ENCODE measurements around the gene EID2B.

The EID2B gene

GRCh38 chr19:39499932-39500331 is 32.7 kb downstream of the EID2B start:
- no peak for DNase-seq (ENCODE audit: low read depth in 1 of 2, low spot score in 1 of 2)

GRCh38 chr19:39498798-39499642 is 33.6 kb downstream of the EID2B start, which contains the start of gene DLL3:
Gene DLL3 (plus strand): TSS chr19:39498947. CDS start chr19:39498975, 28 bp downstream.
- DNase-seq (ENCODE audit: low read depth in 1 of 2, low spot score in 1 of 2), result no peak

GRCh38 chr19:39497996-39498797 is 34.5 kb downstream of the EID2B start:
- DNase-seq (ENCODE audit: low read depth in 1 of 2, low spot score in 1 of 2), result no peak

- no peak for DNase-seq (ENCODE audit: low read depth in 1 of 2, low spot score in 1 of 2)
These were observed 35.0 kb downstream of the EID2B start for GRCh38 chr19:39497701-39497995.

- DNase-seq (ENCODE audit: low read depth in 1 of 2, low spot score in 1 of 2), result no peak
These were observed 36.6 kb downstream of the EID2B start for GRCh38 chr19:39496063-39496462.

GRCh38 chr19:39494661-39495060 is 38.0 kb downstream of the EID2B start:
- no peak for DNase-seq (ENCODE audit: low read depth in 1 of 2, low spot score in 1 of 2)

GRCh38 chr19:39492788-39493187 is 39.9 kb downstream of the EID2B start:
- no peak for DNase-seq (ENCODE audit: low read depth in 1 of 2, low spot score in 1 of 2)

GRCh38 chr19:39492225-39492624 is 40.4 kb downstream of the EID2B start:
- no peak for DNase-seq (ENCODE audit: low read depth in 1 of 2, low spot score in 1 of 2)

- no peak for DNase-seq (ENCODE audit: low read depth in 1 of 2, low spot score in 1 of 2)
These were observed 42.9 kb downstream of the EID2B start for GRCh38 chr19:39489756-39490155.

GRCh38 chr19:39483141-39483540 is 49.5 kb downstream of the EID2B start:
- no peak for DNase-seq (ENCODE audit: low read depth in 1 of 2, low spot score in 1 of 2)

- DNase-seq (ENCODE audit: low read depth in 1 of 2, low spot score in 1 of 2), result no peak
These were observed 51.0 kb downstream of the EID2B start for GRCh38 chr19:39481676-39482075.

- DNase-seq (ENCODE audit: low read depth in 1 of 2, low spot score in 1 of 2), result no peak
These were observed 51.5 kb downstream of the EID2B start for GRCh38 chr19:39481229-39481545.
